Activated CD8-positive, alpha-beta memory T cell treated with anti-CD3 and anti-CD28 coated beads, Interleukin-2, amount 50 U/mL, for 24 hours (primary cell): ENCODE measurements around the gene XPO4.
"Not testable (repeated sequence)": the region's sequence is repeated elsewhere in the genome, so short reads cannot be mapped to it uniquely, and the experiment has no call there.

Experiments used
- DNase-seq: peaks from one replicate; pipeline ENCODE4 v3.0.0-alpha.2; 2020; ENCODE audit errors: extremely low read depth

The XPO4 gene

GRCh38 chr13:20902438-20903163 is at the start of gene XPO4:
XPO4 (minus strand) TSS chr13:20902746; CDS start chr13:20902738, 8 bp downstream.
- peak; percentile 56 for DNase-seq

GRCh38 chr13:20948001-20948400 is 45.5 kb upstream of the XPO4 start:
- not testable (repeated sequence) for DNase-seq

- no peak for DNase-seq
These were observed 43.4 kb upstream of the XPO4 start for GRCh38 chr13:20945952-20946383.

- DNase-seq, result no peak
These were observed 40.5 kb upstream of the XPO4 start for GRCh38 chr13:20942938-20943559.

DNA sequence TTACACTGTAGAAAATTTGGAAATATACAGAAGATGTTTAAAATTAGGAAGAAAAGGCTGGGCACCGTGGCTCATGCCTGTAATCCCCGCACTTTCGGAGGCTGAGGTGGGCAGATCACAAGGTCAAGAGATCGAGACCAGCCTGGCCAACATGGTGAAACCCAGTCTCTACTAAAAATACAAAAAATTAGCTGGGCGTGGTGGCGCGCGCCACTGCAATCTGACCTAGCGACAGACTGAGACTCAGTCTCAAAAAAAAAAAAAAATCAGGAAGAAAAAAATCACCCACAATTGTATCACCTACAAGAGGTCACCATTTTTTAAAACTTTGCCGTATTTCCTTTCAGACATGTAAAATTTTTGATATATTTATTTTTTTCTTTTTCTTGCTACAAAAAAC is 38.0 kb upstream of the XPO4 start:
- DNase-seq, result not testable (repeated sequence)

DNA sequence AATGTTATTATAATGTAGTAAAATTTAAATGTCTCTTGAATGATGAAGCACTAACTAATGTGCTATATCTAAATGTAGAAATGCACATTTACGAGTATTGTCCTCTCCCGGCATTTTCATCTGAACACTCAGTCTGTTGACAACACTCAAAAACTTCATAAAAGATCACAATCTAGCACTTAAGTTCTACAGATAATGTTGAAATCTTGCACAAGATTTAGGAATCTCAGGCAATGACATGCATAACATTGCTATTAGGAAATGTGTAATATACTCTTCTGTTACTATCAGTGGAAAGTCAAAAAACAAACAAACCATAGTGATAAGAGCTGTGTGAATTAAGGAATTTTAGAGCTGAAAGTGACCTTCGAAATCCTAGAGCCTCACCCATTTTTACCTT is 37.5 kb upstream of the XPO4 start:
- no peak for DNase-seq

DNA sequence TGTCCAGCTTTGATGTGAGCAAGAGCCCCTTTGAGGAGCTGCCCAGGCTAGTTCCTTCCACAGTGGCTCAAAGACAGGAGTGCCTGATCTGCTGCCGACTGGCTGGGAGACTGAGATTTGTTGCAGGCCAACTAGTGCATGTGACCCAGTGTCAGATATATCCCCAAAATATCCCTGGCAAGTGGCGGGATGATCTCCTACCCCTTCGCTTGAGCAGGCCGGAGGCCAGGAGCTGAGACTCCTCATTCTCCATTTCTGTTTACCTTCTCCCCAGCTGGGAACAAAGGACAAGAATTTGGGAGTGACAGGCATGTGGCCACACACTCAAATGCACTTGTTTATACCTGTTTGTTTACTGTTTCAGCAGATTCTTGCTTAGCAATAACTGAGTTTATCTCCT is 37.1 kb upstream of the XPO4 start:
- no peak for DNase-seq

- no peak for DNase-seq
These were observed 35.8 kb upstream of the XPO4 start for GRCh38 chr13:20938302-20938701.

- no peak for DNase-seq
These were observed 25.2 kb upstream of the XPO4 start for GRCh38 chr13:20927596-20928257.

DNA sequence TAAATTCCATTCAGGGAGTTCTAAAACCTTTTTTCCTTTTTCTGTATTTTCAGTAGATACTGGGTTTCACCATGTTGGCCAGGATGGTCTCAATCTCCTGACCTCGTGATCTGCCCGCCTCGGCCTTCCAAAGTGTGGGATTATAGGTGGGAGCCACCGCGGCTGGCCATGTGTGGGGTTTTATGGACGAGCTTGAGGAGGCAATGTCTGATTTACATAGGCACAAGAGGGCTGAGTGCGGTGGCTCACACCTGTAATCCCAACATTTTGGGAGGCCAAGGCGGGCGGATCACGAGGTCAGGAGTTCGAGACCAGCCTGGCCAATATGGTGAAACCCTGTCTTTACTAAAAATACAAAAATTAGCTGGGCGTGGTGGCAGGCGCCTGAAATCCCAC is 22.8 kb upstream of the XPO4 start:
- not testable (repeated sequence) for DNase-seq

GRCh38 chr13:20924758-20925394 is 22.3 kb upstream of the XPO4 start:
- DNase-seq, result peak; percentile 57

DNA sequence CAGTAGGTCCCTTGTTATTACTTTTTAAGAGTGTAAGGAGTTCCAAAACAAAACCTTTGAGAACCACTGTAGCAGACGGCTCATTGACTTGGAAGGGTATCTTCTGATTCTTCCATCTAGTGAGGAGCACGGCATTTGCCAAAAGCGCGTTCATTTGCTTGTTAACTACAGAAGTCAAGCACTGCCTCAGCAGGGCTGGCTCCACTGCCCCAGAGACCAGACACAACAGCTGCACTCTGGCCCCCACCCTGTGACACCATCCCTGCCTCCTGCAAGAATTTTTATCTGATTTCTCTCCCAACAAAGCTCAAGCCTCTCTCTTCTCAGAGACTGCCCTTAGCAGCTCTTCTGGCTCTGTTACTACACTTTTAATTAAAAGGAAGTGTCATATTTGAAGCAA is 20.7 kb upstream of the XPO4 start:
- no peak for DNase-seq

GRCh38 chr13:20921572-20921971 is 19.0 kb upstream of the XPO4 start:
- DNase-seq, result no peak

- DNase-seq, result not testable (repeated sequence)
These were observed 13.1 kb upstream of the XPO4 start for GRCh38 chr13:20915676-20916075.

GRCh38 chr13:20911037-20911436 is 8.5 kb upstream of the XPO4 start:
- no peak for DNase-seq

DNA sequence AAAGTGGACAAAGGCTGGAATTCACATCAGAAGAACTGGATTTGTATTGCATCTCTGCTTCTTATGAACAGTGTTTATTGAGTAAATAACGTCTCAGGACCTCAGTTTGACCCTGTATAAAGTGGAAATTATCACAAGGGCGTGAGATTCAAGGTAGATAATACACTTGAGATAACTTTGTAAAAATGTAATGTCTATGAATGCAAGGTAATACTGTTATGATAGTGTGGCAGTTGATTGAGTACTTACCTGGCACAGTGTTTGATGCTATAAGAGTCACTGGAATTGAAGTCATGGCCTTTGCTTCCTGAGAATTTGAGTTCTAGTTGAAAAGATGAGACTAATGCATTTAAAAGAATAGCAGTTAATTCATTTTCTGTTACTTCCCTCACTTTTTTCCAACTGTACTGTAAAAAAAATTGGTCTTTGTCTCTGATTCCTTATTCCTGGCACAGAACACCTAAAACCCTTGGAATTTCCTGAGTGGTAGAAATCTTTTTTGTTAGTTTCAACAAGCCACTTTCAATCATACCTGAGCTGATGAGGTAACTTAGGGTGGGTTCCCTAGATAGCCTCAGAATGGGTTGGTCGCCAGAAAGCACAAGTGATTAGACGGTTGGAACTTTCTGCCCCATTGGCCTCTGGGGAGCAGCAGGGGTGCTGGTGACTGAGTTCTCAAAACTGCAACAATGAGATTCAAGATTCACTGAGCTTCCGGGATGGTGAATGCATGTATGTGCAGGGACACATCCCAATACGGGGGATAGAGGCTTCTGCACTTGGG is 6.4 kb upstream of the XPO4 start:
- no peak for DNase-seq

GRCh38 chr13:20904908-20905307 is 2.4 kb upstream of the XPO4 start:
- DNase-seq, result no peak

- DNase-seq, result no peak
These were observed 574 bp upstream of the XPO4 start for GRCh38 chr13:20903164-20903475.

GRCh38 chr13:20901668-20902437 is 693 bp downstream of the XPO4 start:
- DNase-seq, result no peak

- DNase-seq, result no peak
These were observed 8.3 kb downstream of the XPO4 start for GRCh38 chr13:20894245-20894644.

GRCh38 chr13:20891768-20892167 is 10.8 kb downstream of the XPO4 start:
- no peak for DNase-seq
